HG03175 (cell line): ENCODE data around the gene DBN1.

Source experiments
- ATAC-seq: cut with Tn5 transposase; IDR thresholded peaks from one replicate; pipeline ENCODE4 v1.9.1; 2021; ENCODE audit warnings: mild to moderate bottlenecking, moderate library complexity; ENCODE audit not compliant: unreplicated experiment

The DBN1 gene

DNA sequence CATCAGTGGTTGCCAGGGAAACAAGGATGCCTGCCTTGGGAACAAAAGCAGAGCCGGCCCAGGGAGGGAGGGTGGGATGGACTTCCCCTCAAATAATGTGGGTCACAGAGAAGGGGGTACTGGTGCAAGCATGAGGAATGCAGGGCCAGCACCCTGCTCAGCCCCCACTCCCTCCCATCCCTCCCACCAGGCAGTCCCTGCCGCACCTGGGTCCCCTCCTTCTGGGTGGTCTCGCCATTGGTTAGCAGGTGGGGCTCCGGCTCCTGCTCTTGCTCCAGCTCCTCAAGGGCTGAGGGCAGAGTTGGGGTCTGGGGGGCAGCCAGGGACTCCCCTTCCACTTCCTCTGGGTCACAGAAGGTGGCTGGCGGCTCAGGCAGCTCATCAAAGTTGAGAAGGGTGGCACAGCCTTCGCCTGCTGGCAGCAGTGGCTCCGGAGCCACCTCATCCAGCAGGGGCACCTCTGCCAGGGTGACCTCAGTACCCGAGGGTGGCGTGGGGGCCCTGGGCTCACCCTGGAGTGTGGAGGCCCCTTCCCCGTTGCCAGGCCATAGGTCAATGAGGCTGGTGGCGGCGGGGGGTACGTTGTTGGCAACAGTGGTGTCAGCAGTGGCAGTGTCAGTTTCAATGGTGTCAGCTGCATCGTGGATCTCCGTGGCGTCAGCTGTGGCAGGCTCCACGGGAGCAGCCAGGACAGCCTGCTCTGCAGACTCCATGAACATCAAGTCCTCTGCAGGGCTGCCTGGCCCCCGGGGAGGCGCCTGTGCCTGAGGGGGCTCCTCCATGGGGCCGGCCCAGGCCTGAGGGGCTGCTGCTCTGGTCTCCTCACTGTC lies 15.4 kb downstream of the DBN1 start:
- ATAC-seq = no peak

- peak; percentile 53 for ATAC-seq
Observed at GRCh38 chr5:177456976-177457851, 16.2 kb downstream of the DBN1 start.

- no peak for ATAC-seq
Observed at GRCh38 chr5:177456591-177456964, 16.9 kb downstream of the DBN1 start.

GRCh38 chr5:177455661-177456590 lies 17.5 kb downstream of the DBN1 start:
- ATAC-seq = peak; percentile 22

DNA sequence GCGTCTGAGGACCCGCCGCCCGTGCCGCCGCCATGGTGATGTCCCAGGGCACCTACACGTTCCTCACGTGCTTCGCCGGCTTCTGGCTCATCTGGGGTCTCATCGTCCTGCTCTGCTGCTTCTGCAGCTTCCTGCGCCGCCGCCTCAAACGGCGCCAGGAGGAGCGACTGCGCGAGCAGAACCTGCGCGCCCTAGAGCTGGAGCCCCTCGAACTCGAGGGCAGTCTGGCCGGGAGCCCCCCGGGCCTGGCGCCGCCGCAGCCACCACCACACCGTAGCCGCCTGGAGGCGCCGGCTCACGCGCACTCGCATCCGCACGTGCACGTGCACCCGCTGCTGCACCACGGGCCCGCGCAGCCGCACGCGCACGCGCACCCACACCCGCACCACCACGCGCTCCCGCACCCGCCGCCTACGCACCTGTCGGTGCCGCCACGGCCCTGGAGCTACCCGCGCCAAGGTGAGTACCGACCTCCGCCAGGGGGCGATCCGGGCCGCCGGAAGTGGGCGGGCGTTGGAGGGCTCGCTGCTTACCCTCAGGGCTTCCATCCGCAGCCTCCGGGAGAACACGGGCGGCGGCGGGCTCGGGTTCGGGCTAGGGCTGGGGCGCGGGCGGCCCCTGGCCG lies 18.3 kb downstream of the DBN1 start:
- peak; percentile 46 for ATAC-seq

DNA sequence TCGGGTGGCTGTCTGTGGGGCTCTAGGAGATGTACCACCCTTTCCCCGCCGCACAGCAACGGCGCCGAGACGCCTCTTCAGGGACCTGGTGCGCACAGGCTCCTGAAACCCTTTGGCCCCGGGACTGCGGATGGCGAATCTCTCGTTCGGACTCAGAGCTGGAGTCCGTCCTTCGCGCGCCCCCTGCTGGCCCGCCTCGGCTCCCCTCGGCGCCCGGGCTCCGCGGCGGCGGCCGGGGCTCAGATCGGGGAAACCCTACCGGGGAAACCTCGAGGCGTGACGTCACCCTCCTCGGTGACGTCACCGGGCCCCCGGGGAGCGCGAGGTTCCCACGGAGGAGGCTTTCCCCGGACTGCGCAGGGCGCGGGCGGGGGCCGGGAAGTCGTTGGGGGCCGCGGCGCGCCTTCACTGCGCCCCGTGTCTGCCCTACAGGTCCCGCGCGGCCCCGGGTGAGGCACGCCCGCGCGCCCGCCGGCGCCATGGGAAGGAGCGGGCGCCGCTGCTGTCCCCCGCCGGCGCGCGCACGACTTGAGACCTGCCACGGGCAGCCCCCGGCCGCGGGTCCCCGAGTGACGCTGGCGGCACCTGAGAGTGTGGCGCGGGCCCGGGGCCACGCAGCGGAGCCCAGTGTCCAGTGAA lies 18.9 kb downstream of the DBN1 start:
- ATAC-seq = peak; percentile 50

DNA sequence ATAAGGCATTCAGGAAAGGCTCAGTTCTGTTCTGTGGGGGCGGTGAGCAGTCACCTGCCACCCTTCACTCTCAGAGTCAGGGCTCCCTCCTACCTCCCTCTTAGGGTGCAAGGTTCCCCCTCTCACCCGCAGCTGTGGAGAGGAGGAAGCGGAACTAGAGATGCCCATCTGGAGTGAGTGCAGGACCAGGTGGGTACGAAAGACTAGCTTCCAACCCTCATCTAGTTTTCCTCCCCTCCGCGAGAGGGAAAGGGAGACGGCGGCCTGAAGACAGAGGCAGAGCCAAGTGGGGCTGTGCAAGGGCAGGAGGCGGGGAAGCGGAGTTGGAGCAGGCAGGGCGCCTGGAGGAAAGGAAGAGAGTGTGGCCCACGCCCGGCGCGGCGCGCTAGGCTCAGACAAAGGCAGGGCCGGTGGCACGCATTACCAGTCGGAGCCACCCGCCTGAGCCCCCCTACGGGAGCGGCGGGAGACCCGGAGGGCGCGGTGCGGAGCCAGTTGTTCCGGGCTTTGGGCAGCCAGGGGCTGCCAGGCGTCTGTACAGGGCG lies 19.5 kb downstream of the DBN1 start:
- ATAC-seq = peak; percentile 2

- no peak for ATAC-seq
Observed at GRCh38 chr5:177452688-177453638, 20.5 kb downstream of the DBN1 start.

GRCh38 chr5:177450667-177451424 lies 22.6 kb downstream of the DBN1 start:
- ATAC-seq = no peak

- ATAC-seq = no peak
Observed at GRCh38 chr5:177449140-177450061, 24.0 kb downstream of the DBN1 start.

- no peak for ATAC-seq
Observed at GRCh38 chr5:177448244-177448950, 25.0 kb downstream of the DBN1 start.

DNA sequence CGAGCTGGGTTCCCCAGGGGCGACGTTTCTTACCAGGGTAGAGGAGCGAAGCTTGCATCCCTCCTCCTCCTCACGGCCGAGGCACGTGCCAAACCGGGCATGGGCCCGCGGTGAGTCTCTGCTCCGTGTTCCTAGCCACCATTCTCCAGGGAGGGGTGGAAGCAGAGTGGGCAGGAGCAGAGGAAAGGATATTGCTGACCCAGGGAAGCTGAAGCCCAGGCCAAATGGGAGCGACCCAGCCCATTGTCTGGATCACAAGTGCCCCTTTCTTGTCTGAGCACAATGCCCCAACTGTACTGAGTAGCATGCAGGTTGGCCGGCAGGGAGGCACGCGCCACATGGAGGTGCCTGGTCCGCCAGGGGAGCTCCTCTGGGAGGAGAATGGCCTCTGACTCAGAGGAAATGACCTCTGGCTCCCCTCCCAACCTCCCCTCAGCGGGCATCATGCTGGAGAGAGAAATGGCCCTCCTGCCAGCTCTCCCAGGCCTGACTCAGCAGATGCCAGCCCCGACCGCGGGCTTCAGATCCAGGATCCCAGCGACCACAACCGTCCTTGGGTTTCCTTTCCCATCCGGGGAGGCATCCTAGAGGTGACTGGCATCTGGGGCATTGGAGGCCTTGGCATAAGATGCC lies 25.7 kb downstream of the DBN1 start:
- no peak for ATAC-seq

GRCh38 chr5:177447066-177447610 lies 26.3 kb downstream of the DBN1 start:
- peak; percentile 39 for ATAC-seq

GRCh38 chr5:177446200-177447065 lies 27.0 kb downstream of the DBN1 start, which contains the start of gene PRR7:
PRR7 (plus strand) TSS chr5:177446814; CDS start chr5:177455068, 8,254 bp downstream.
- ATAC-seq = peak; percentile 50

DNA sequence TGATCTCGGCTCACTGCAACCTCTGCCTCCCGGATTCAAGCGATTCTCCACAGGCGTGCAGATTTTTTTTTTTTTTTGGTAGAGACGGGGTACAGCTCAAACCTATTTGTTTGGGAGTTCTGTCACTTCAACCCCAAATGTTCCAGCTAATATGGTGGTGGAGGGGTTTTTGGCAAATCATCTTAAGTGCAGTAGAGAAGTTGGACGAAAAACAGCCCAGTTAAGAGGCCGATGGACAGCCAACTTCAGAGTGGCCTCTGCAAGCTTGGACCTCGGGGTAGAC lies 27.6 kb downstream of the DBN1 start:
- ATAC-seq = no peak
